ENCODE data around the gene MAP3K3. TPM values are rescaled to one million over a fixed set of nuclear protein-coding genes. Genes with fewer than 3 reads are reported as not detected.
A peak's percentile ranks its signal among the peaks of the same experiment; 100 is the strongest.

Gene MAP3K3
- total RNA-seq, 2 experiments from 2014 or later = 75.8 to 78.1 TPM

GRCh38 chr17:63659850-63660249 lies 37.6 kb downstream of the MAP3K3 start:
- Mint-ChIP-seq H3K4me3 (no peak overlapping the region), H3K27ac (no peak overlapping the region), H3K4me1 (ENCODE audit: low read depth) (no peaks in the 10 kb centered on the region), H3K36me3 (ENCODE audit: low read depth) (peaks cover 88% of the 10 kb centered on the region), H3K27me3 (no peaks in the 10 kb centered on the region), H3K9me3 (no peaks in the 10 kb centered on the region)
- no peak for TF ChIP-seq CTCF (IDR thresholded peaks at IDR 0.05)
- intact Hi-C loops (cut with DNase I, micrococcal nuclease) = no loop called here
- Histone ChIP-seq H3K27ac (ENCODE audit: low read depth in 1 of 2, low read length in 2 of 2) (no peak overlapping the region), H3K9me3 (ENCODE audit: control insufficient read depth in 1 of 2, insufficient read depth in 1 of 2, low read length in 2 of 2) (no peaks in the 10 kb centered on the region), H3K36me3 (ENCODE audit: insufficient read depth, low read length) (peaks cover 61% of the 10 kb centered on the region), H3K27me3 (ENCODE audit: control insufficient read depth in 1 of 2, insufficient read depth in 2 of 2, low read length in 2 of 2) (no peaks in the 10 kb centered on the region), H3K4me1 (ENCODE audit: insufficient read depth, low read length) (no peaks in the 10 kb centered on the region), H3K4me3 (ENCODE audit: low read length) (no peak overlapping the region)
- ChIA-PET POLR2A (interaction anchor here (1.9 kb wide), 1 partner anchor 34 kb away, joined by 6 read pairs; no protein-coding TSS in a partner anchor), CTCF (no interaction called here)
- no peak for ATAC-seq (ENCODE audit: poor library complexity)
- DNase-seq = no peak

- H3K4me1 ChIP-seq (ENCODE audit: insufficient read depth, low read length) = no peaks in the 10 kb centered on the region
- no peak for ATAC-seq (ENCODE audit: poor library complexity)
- CTCF ChIA-PET = interaction anchor here (1.3 kb wide), 1 partner anchor 42 kb away, joined by 4 read pairs; no protein-coding TSS in a partner anchor
- POLR2A ChIA-PET = interaction anchor here (0.7 to 1.3 kb wide), 3 partner anchors 28 to 71 kb away, joined by 3 to 6 read pairs (median 3); no protein-coding TSS in a partner anchor
- Mint-ChIP-seq H3K27ac (no peak overlapping the region), H3K4me3 (no peak overlapping the region), H3K27me3 (no peaks in the 10 kb centered on the region), H3K4me1 (ENCODE audit: low read depth) (peaks cover 10% of the 10 kb centered on the region), H3K36me3 (ENCODE audit: low read depth) (peaks cover 88% of the 10 kb centered on the region), H3K9me3 (no peaks in the 10 kb centered on the region)
- no peak overlapping the region for H3K27ac ChIP-seq (ENCODE audit: low read depth in 1 of 2, low read length in 2 of 2)
- H3K9me3 ChIP-seq (ENCODE audit: control insufficient read depth in 1 of 2, insufficient read depth in 1 of 2, low read length in 2 of 2) = no peaks in the 10 kb centered on the region
- H3K4me3 ChIP-seq (ENCODE audit: low read length) = no peak overlapping the region
- H3K36me3 ChIP-seq (ENCODE audit: insufficient read depth, low read length) = peaks cover 64% of the 10 kb centered on the region
- no peak for TF ChIP-seq CTCF (IDR thresholded peaks at IDR 0.05)
- intact Hi-C loops (cut with DNase I, micrococcal nuclease) = no loop called here
- no peaks in the 10 kb centered on the region for H3K27me3 ChIP-seq (ENCODE audit: control insufficient read depth in 1 of 2, insufficient read depth in 2 of 2, low read length in 2 of 2)
- DNase-seq = peak in 3 of 14 experiments; percentile 17 to 31 (median 25)
Measured at GRCh38 chr17:63665527-63666214, 43.5 kb downstream of the MAP3K3 start.

GRCh38 chr17:63672856-63673255 lies 50.6 kb downstream of the MAP3K3 start:
- Histone ChIP-seq H3K4me1 (ENCODE audit: insufficient read depth, low read length) (no peaks in the 10 kb centered on the region), H3K36me3 (ENCODE audit: insufficient read depth, low read length) (peaks cover 70% of the 10 kb centered on the region), H3K27ac (ENCODE audit: low read depth in 1 of 2, low read length in 2 of 2) (no peak overlapping the region), H3K4me3 (ENCODE audit: low read length) (no peak overlapping the region), H3K9me3 (ENCODE audit: control insufficient read depth in 1 of 2, insufficient read depth in 1 of 2, low read length in 2 of 2) (no peaks in the 10 kb centered on the region), H3K27me3 (ENCODE audit: control insufficient read depth in 1 of 2, insufficient read depth in 2 of 2, low read length in 2 of 2) (no peaks in the 10 kb centered on the region)
- intact Hi-C loops (cut with DNase I, micrococcal nuclease) = no loop called here
- peaks cover 27% of the 10 kb centered on the region for H3K4me1 Mint-ChIP-seq (ENCODE audit: low read depth)
- no peaks in the 10 kb centered on the region for H3K9me3 Mint-ChIP-seq
- no peak overlapping the region for H3K4me3 Mint-ChIP-seq
- H3K27ac Mint-ChIP-seq = peak overlapping the region; percentile 1
- no peaks in the 10 kb centered on the region for H3K27me3 Mint-ChIP-seq
- DNase-seq = no peak
- peaks cover 87% of the 10 kb centered on the region for H3K36me3 Mint-ChIP-seq (ENCODE audit: low read depth)
- ChIA-PET POLR2A (no interaction called here), CTCF (interaction anchor here (0.6 to 3.0 kb wide), 2 partner anchors 37 to 87 kb away, joined by 3 to 7 read pairs; no protein-coding TSS in a partner anchor)
- TF ChIP-seq CTCF (IDR thresholded peaks at IDR 0.05) = no peak
- ATAC-seq (ENCODE audit: poor library complexity) = no peak

All from CD4-positive, alpha-beta T cell (primary cell).